Osteoblast (primary cell): ENCODE measurements around the gene MYO3B. TPM values are rescaled to one million over a fixed set of nuclear protein-coding genes. Genes with fewer than 3 reads are reported as not detected.

ENCODE experiments used
- DNase-seq: peaks from one replicate; pipeline ENCODE4 v3.0.0; 2011; ENCODE audit warnings: low spot score, mixed read lengths; ENCODE audit not compliant: insufficient read length; ENCODE audit errors: missing footprints
- H2AFZ ChIP-seq: 2 replicates; pipeline ENCODE4 v1.6.0; 2011; ENCODE audit warnings: mild to moderate bottlenecking, low read length
- H3K27ac ChIP-seq: 2 replicates; pipeline ENCODE4 v1.5.1; 2011; ENCODE audit warnings: mild to moderate bottlenecking, low read depth, low read length, moderate library complexity
- H3K27me3 ChIP-seq: 2 replicates; pipeline ENCODE4 v1.6.0; 2012; ENCODE audit warnings: mild to moderate bottlenecking, control low read depth, inconsistent platforms, low read length, moderate library complexity; ENCODE audit not compliant: insufficient read depth
- H3K36me3 ChIP-seq: 2 replicates; pipeline ENCODE4 v1.5.1; 2011; ENCODE audit warnings: mild to moderate bottlenecking, low read length, control low read depth, moderate library complexity; ENCODE audit not compliant: insufficient read depth
- H3K4me1 ChIP-seq: 2 replicates; pipeline ENCODE4 v1.5.1; 2011; ENCODE audit warnings: mild to moderate bottlenecking, low read length, control low read depth, moderate library complexity; ENCODE audit not compliant: insufficient read depth
- H3K4me2 ChIP-seq: 2 replicates; pipeline ENCODE4 v1.6.0; 2011; ENCODE audit warnings: mild to moderate bottlenecking, low read length; ENCODE audit not compliant: insufficient read depth
- H3K4me3 ChIP-seq: fragments of 200-600 bp; sonication (generic); 3 replicates; pipeline ENCODE4 v1.5.1; 2012; ENCODE audit warnings: mild to moderate bottlenecking, low read length, inconsistent platforms; ENCODE audit not compliant: insufficient read depth
- H3K79me2 ChIP-seq: 2 replicates; pipeline ENCODE4 v1.6.0; 2012; ENCODE audit warnings: mild to moderate bottlenecking, low read length, control low read depth, inconsistent platforms; ENCODE audit not compliant: insufficient read depth
- H3K9me3 ChIP-seq: 2 replicates; pipeline ENCODE4 v1.5.1; 2011; ENCODE audit warnings: low read depth, low read length, control low read depth
- H4K20me1 ChIP-seq: 2 replicates; pipeline ENCODE4 v1.6.0; 2012; ENCODE audit warnings: mild to moderate bottlenecking, low read length, control low read depth; ENCODE audit not compliant: insufficient read depth
- CTCF ChIP-seq: IDR thresholded peaks from 2 replicates; pipeline ENCODE4 v1.5.1; 2011; ENCODE audit warnings: mild to moderate bottlenecking, low read depth, low read length, moderate library complexity; ENCODE audit errors: extremely low read depth
- total RNA-seq: library from RNA; depleted of rRNA; stranded (reverse); fragments of >200 nt; gene quantifications from 2 replicates; pipeline ENCODE4 v1.2.3, GENCODE V29; 2012

Gene MYO3B
- total RNA-seq, 1 donor, result 0.36 TPM

DNA sequence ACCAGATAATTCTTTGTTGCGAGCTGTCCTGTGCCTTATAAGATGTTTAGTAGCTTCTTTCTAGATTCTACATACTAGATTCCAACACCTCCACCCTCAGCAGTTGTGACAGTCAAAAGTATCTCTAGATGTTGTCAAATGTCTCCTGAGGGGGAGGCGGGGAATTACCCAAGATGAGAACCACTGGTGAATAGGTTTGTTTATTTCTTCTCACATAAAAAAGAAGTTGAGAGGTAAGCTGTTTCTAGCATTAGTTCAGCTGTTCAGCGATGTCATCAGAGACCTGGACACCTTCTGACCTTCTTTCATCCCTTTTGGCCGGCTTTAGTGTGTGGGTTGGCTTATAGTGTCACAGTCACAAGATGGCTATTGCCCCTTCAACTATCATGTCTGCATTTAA lies 299.7 kb downstream of the MYO3B start:
- Histone ChIP-seq H3K36me3 (no peaks in the 10 kb centered on the region), H4K20me1 (no peaks in the 10 kb centered on the region), H3K4me2 (no peak overlapping the region), H3K79me2 (no peaks in the 10 kb centered on the region), H3K4me1 (no peaks in the 10 kb centered on the region), H3K9me3 (no peaks in the 10 kb centered on the region), H3K27ac (no peak overlapping the region), H2AFZ (no peak overlapping the region), H3K4me3 (no peak overlapping the region), H3K27me3 (no peaks in the 10 kb centered on the region)
- no peak for DNase-seq
- no peak for TF ChIP-seq CTCF

GRCh38 chr2:170481201-170481600 lies 303.3 kb downstream of the MYO3B start:
- Histone ChIP-seq H3K27ac (no peak overlapping the region), H3K4me1 (no peaks in the 10 kb centered on the region), H3K79me2 (no peaks in the 10 kb centered on the region), H2AFZ (no peak overlapping the region), H4K20me1 (no peaks in the 10 kb centered on the region), H3K4me3 (no peak overlapping the region), H3K9me3 (no peaks in the 10 kb centered on the region), H3K36me3 (no peaks in the 10 kb centered on the region), H3K4me2 (no peak overlapping the region), H3K27me3 (no peaks in the 10 kb centered on the region)
- no peak for DNase-seq
- no peak for TF ChIP-seq CTCF

DNA sequence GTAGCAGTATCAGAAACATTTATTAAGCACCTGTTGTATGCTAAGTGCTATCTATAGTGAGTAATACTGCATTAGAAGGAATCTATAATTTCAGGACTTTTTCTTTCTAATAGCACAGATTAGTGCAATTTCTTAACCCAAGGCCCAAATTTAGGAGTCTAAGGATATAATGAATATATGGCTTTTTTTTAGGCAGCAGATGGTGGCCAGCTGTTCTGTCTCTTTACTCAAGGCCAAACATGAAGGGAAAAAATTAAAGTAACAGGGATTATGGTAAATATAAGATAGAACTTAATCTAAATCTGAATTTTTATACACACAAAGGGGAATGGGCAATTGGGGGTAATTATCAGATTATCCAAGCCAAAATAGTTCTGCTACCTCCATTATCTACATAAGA lies 306.6 kb downstream of the MYO3B start:
- Histone ChIP-seq H3K4me3 (no peak overlapping the region), H3K27me3 (no peaks in the 10 kb centered on the region), H3K4me2 (no peak overlapping the region), H3K27ac (no peak overlapping the region), H3K4me1 (no peaks in the 10 kb centered on the region), H3K9me3 (no peaks in the 10 kb centered on the region), H2AFZ (no peak overlapping the region), H3K79me2 (no peaks in the 10 kb centered on the region), H4K20me1 (no peaks in the 10 kb centered on the region), H3K36me3 (no peaks in the 10 kb centered on the region)
- TF ChIP-seq CTCF, result no peak
- DNase-seq, result no peak

- no peaks in the 10 kb centered on the region for H3K36me3 ChIP-seq
- no peak overlapping the region for H2AFZ ChIP-seq
- H3K27ac ChIP-seq, result no peak overlapping the region
- H3K4me1 ChIP-seq, result no peaks in the 10 kb centered on the region
- H3K27me3 ChIP-seq, result no peaks in the 10 kb centered on the region
- DNase-seq, result no peak
- H3K4me3 ChIP-seq, result no peak overlapping the region
- H3K4me2 ChIP-seq, result no peak overlapping the region
- no peak for TF ChIP-seq CTCF
- no peaks in the 10 kb centered on the region for H4K20me1 ChIP-seq
- no peaks in the 10 kb centered on the region for H3K79me2 ChIP-seq
- H3K9me3 ChIP-seq, result no peaks in the 10 kb centered on the region
These were observed 307.5 kb downstream of the MYO3B start for GRCh38 chr2:170485254-170486026.
